NCI-H146 treated with DMSO at 0.1 percent for 48 hours (cell line): ENCODE results near the gene TEKT1.

Experiments used
- DNase-seq: peaks from one replicate; lab custom pipeline; 2025; ENCODE audit not compliant: unreplicated experiment; lab: John Stamatoyannopoulos, UW

The TEKT1 gene

GRCh38 chr17:6768447-6768846, 63.1 kb downstream of the TEKT1 start:
- no peak for DNase-seq

- no peak for DNase-seq
Measured at GRCh38 chr17:6761779-6762178, 69.8 kb downstream of the TEKT1 start.

- DNase-seq, result no peak
Measured at GRCh38 chr17:6757747-6758146, 73.8 kb downstream of the TEKT1 start.

GRCh38 chr17:6756425-6757031, 75.0 kb downstream of the TEKT1 start:
- no peak for DNase-seq

- DNase-seq, result no peak
Measured at GRCh38 chr17:6755731-6756184, 75.8 kb downstream of the TEKT1 start, which contains the start of gene XAF1. TSS of gene XAF1 (plus strand) at chr17:6756046. CDS start at chr17:6756079, 33 bp downstream.

- DNase-seq, result no peak
Measured at GRCh38 chr17:6755281-6755680, 76.2 kb downstream of the TEKT1 start.

- no peak for DNase-seq
Measured at GRCh38 chr17:6753546-6753945, 78.0 kb downstream of the TEKT1 start.

GRCh38 chr17:6753006-6753445, 78.5 kb downstream of the TEKT1 start:
- DNase-seq, result no peak

GRCh38 chr17:6752068-6752909, 79.2 kb downstream of the TEKT1 start:
- no peak for DNase-seq

GRCh38 chr17:6749519-6749918, 82.0 kb downstream of the TEKT1 start:
- DNase-seq, result no peak

GRCh38 chr17:6748617-6749016, 82.9 kb downstream of the TEKT1 start:
- DNase-seq, result no peak
